GM19452 (cell line): ENCODE data around the gene PCBP3.
"Not testable (repeated sequence)": the region's sequence is repeated elsewhere in the genome, so short reads cannot be mapped to it uniquely, and the experiment has no call there.

ENCODE experiments used
- ATAC-seq: cut with Tn5 transposase; IDR thresholded peaks from one replicate; pipeline ENCODE4 v1.9.1; 2021; ENCODE audit not compliant: unreplicated experiment

The PCBP3 gene

DNA sequence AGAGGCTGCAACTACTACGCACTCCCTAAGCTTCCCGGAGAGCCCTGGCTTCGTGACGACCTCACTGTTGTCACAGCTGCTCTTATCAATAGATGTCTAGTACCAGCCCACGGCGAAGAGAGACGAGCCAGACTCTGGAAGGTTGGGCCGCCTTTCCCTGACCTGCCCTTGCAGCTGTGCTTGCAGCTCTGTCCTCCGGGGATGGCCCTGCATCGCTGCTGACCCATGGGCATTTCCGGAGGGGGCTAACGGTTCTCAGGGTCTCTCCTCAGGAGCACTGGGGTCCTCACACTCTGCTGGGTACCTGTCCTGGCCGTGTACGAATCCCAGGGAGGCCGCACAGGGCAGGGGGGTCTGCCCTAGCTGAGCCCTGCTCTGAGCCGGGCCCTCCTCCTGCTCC lies 244.3 kb downstream of the PCBP3 start:
- no peak for ATAC-seq

DNA sequence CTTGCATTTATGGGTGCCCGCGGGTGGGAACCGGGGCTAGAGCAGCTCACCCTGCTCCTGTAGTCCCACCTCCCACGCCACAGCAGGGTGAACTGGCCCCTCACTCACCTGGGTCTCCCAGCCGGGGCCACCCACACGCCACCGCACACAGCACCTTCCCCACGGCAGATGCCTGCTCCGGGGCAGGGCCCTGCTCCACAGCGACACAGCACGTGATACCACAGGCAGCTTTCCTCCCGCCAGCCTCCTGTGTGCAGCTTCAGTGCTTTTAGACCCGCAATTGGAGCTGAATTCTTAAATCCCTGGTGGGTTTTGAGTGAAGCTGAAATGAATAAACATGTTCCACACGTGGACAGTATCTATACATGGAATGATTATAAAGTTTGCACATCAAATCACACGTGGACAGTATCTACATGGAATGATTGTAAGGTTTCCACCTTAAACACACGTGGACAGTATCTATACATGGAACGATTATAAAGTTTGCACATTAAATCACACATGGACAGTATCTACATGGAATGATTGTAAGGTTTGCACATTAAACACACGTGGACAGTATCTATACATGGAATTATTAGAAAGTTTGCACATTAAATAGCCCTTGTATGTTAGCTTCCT lies 245.0 kb downstream of the PCBP3 start:
- no peak for ATAC-seq

DNA sequence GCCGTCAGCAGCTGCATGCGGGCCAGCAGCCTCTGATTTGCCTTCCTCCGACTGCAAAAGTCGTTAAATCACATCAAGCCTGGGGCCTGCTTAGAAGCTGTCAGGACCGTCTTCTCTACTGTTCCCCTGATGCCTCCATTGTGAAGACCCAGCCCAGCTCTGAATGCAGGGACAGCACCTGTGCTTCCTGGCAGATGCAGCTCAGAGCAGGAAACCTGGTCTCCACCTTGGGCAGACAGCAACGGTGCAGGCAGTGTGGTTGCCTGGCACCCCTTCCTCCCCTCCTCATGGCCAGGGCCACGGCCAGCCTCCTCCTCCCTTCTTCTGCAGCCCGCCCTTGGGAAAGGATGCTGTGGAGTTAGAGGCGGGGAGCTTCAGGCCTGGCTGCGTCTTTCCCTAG lies 245.7 kb downstream of the PCBP3 start:
- no peak for ATAC-seq

DNA sequence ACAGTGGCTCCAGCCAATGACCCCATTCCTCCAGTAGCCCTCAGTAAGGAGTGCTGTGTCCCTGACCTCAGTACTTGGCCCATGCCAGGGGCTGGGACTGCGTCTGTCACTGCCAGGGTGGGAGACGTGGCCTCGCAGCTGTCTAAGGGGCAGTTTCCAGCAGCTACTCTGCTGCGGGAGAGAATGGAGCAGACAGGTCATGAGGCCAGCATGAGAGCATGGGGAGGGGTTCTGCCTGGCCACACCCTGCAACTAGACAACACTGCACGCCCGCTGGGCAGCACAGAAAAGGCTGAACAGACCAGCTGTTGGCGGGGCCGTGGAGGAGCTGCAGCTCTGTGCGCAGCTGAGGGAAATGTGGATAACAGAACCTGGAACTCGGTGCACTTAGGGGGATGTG lies 246.4 kb downstream of the PCBP3 start:
- ATAC-seq = no peak

DNA sequence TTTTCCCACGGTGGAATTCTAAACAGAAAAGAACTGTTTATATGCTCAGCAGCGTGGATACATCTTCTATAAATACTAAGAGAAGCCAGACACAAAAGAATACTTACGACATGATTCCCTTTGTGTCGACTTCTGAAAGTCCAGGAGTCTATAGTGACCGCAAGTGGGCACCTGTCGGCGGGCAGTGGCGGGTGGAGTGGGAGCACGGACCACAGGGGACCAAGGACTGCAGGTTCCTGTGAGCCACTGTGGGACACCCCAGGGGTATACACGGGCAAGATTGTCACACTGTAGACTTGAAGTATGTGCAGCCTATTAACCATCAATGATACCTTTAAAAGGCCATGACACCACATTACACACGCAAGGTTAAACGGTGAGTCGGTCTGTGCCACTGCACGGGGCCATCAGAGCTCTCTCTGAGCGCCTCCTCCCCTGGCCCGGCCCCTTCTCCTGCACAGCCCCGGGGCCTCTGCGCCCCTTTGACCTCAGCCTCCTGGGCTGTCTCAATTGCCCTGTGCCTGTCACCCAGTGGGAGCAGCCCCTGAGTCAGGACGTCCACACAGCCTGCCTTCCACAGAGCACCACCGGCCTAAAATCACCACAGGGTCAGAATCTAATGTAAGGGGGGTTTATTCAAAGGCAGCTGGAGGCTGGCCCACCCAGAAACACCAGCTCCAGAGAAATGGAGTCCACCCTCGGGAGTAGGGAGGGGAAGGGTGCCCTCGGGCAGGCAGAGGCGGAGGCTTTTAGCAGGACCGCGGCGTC lies 248.0 kb downstream of the PCBP3 start:
- ATAC-seq = no peak

DNA sequence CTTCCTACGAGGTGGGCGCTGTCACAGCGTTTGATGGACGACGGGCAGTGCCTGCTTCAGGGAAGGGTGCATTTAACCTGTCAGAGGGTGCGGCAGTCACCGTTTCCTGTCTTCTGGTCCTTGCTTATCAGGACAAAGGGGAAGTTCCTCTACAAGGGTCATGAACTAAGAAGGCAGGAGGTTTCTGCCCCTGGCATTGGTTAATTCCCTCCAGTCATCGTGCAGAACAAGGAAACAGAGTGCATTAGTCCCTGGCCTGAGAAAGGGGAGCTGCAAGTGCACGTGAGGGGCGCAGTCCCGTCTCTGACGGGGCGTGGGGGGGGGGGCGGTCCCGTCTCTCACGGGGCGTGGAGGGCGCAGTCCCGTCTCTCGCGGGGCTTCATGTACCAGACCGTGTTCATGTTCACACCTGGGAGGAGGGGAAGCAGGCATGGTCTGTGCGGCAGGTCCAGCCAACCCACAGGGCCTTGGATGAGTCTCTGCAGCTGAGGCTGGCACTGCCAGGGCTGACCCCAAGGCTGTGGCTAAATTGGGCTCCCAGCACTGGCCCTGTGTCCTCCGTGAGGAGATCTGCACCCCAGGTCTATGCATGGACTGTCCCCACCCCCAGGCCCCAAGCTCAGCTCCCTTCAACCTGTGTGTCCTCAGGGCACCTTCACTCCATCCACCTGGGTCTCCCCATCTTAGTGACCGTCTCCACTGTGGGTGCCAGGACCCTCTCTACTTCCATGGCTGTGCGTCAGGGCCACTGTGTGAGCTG lies 248.8 kb downstream of the PCBP3 start:
- ATAC-seq = no peak

DNA sequence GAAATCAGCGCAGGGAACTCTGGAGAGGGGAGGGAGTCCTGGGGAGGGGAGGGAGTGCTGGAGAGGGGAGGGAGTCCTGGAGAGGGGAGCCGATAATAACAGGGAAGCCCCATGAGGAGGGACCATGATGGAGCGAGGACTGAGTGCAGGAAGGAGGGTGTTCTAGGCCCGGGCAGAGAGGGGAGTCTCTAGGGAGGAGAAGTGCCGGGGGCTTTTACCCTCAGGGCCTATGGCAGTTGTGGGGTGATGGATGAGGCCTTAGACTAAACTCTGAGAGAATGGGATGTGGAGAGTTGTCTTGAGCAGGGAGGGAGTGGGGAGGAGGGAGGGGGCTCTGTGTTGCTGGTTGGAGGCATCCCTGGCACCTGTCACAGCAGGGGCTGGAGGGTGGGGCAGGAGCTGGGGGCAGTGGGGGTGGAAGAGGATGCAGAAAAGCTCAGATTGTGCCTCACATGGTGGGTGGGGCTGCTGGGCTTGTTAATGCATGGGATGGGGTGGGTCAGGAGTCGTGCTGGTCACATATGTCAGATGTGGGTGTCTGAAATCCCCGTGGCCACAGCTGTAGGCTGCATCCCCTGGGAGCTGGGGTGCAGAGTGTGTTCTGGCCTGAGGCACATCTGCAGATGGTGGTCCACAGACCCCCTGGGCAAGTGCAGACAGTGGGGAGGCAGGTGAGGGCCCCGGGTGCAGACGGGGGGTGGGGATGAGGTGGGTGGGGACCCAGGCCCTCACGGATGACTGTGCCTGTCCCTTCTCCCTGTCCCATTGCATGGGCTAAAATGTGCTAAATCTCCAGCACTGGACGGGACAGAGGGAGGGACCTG lies 249.6 kb downstream of the PCBP3 start:
- ATAC-seq = no peak

DNA sequence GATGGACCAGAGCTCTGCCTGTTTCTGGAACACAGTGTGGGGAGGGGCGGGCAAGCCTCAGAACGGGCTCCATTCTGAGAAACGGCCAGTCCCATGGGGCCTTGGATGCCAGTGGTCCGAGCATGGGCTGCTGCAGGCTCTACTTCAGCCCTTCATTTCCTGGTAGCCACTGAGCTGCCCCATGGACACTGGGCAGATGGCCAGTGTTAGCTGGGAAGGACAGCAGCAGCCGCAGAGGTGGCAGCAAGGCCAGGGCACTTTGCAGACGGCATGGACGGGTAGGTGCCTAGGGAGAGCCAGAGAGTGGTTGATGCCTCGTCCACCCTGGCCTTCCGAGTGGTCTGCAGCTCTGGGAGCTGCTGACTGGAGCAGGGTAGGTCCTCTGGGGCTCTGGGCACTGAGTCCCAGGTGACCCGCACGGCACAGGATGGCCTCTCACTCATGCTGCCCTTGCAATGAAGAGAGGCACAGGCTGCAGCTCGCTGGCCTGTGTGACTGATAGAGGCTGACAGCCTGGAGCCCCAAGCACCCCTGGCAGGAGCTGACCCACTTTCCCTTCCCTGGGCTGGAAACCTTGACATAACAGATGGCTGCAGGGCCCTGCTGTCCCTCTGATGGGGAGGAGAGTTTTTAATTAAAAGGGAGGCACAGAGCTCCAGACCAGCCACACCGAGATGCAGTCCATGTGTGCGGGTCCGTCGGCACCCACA lies 250.4 kb downstream of the PCBP3 start:
- ATAC-seq = no peak

DNA sequence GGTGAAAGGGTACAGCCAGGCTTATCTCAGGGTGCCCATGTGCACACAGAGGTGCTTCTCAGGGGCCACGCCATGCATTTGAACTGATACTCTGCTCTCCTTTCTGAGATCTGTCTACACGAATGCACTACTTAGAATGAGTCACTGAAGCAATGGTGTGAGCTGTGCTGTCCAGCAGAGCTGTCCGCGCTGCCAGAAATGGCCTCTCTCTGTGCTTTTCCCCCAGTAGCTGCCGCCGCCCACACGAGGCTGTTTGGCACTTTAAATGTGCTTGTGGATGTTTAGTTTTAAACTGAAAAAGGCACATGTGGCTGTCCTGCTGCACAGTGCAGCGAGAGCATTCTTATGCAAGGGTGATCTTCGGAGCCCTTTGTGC lies 250.9 kb downstream of the PCBP3 start:
- no peak for ATAC-seq

DNA sequence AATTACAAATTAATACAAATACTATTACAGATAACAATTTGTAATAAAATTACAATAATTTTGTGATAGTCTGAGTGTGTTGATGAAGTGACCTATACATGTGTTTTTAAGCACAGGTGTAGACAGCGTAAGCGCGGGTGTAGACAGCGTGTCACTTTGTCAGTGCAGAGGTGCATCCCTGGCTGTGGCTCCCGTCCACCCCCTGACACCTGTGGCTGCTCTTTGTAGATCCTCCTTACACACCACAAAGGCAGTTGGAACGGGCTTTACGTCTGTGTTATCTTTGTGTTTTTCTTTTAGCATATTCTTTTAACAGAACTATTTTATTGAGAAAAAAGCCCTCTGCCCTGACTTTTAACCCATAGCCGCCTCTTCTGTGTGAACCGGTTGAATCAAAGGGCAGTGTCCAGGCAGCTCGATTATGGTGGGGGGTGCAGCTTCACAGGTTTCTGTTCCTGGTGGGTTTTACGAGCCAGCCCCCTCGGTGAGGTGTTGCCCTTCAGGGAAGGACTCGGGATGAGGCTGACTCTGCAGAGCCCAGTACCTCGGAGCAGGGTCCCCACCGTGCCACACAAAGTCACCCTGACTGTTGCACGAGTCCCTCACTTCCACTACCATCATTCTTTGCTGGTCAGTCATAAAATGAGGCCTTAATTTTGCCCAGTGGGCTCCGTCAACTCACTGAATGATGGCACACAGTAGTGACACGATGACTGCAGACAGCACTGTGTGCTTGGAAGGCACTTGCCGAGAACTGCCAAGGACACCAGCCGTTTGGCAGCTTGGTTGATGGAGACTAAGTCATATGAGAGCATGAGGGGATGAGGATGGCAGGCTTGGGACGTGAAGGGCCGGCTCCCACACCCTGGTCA lies 251.6 kb downstream of the PCBP3 start:
- ATAC-seq = no peak

DNA sequence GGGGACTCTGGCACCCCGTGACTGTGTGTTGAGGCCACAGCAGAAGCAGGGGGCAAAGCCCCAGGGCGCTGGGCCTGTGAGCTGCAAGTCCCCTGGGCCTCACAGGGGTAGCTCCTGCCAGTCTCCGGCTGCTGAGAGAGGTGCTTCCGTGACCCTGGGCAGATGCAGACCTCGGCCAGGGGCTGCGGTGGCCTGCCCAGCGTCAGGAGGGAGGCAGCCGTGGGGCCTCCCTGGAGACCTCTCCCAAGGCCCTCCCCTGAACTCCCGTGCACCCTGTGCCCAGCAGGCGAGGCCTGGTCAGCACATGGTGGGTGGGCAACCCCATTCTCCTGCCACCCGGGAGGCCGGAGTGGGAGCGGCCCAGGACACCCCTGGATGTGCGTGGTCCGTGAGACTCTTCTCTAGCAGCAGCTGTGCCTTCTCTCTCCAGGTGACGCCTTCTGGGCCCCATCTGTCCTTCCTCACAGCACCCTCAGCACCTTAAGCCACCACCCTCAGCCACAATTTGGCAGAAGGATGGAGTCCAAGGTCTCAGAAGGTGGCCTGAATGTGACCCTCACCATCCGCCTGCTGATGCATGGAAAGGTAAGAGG lies 252.3 kb downstream of the PCBP3 start:
- ATAC-seq = no peak

DNA sequence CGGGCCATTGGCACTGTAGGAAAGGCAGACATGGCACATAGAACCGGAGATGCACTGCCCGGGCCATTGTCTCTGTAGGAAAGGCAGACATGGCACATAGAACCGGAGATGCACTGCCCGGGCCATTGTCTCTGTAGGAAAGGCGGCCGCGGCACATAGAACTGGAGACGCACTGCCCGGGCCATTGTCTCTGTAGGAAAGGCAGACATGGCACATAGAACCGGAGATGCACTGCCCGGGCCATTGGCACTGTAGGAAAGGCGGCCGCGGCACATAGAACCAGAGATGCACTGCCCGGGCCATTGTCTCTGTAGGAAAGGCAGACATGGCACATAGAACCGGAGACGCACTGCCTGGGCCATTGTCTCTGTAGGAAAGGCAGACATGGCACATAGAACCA lies 252.9 kb downstream of the PCBP3 start:
- ATAC-seq = not testable (repeated sequence)

DNA sequence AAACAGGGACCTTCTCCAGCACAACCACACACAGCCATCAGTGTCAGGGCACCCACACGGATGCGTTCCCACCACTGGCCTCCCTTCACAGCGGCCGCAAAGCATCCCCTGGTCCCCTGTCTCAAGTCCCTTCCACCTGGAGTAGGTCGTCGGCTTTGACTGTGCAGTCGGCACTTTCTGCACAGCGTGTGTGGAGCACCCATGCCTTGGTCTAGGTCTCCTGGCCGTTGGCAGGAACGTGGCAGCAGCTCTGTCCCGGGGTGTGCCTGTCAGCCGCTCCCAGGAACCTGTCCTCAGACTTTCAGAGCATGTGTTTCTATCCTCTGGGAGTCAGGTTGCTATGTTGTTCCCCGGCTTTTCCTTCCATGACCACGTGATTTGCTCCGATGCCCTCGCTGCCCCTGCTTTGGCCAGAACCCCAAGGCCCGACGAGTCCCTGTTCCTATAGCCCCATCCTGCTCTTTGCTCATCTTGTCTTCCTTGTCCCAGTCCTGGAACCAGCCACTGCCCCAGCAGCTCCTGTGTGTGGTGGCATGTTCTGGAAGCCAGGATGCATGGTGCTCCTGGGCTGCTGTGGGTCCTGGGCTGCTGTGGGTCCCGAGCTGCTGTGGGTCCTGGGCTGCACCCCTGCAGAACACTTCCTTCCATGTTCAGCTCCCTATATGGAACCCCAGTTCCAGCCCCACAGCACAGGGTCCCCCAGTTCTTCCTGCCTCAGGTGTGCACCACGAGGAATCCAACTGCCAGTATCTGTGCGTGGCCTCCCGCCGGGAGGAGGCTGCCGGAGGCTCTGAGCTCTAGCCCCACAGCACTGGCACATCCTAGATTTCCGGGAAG lies 253.9 kb downstream of the PCBP3 start:
- no peak for ATAC-seq

DNA sequence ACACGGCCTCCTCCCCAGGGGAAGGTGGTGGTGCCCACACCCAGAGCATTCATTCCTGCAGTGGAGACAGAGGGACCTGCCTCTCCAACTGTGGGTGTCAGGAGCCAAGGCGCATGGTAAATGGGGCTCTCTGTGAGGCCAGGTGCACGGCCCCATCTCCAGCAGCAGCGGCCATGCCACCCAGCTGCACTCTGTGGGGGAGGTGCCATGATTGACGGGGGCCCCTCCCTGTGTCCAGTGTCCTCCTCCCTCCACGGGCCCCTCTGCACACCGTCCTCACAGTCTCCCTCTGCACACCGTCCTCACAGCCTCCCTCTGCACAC lies 254.5 kb downstream of the PCBP3 start:
- ATAC-seq = no peak

DNA sequence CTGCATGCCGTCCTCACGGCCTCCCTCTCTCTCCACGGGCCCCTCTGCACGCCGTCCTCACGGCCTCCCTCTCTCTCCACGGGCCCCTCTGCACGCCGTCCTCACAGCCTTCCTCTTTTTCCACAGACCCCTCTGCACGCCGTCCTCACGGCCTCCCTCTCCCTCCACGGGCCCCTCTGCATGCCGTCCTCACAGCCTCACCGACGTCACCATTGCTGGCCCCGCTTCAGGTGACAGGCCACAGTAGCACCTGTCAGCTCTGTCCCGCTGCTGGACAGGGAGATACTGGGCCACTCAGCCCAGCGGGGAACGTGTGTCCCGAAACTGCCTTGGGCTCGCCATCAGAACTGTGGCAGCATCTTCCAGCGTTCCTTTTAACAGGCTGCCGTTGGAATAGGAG lies 255.3 kb downstream of the PCBP3 start:
- ATAC-seq = no peak

DNA sequence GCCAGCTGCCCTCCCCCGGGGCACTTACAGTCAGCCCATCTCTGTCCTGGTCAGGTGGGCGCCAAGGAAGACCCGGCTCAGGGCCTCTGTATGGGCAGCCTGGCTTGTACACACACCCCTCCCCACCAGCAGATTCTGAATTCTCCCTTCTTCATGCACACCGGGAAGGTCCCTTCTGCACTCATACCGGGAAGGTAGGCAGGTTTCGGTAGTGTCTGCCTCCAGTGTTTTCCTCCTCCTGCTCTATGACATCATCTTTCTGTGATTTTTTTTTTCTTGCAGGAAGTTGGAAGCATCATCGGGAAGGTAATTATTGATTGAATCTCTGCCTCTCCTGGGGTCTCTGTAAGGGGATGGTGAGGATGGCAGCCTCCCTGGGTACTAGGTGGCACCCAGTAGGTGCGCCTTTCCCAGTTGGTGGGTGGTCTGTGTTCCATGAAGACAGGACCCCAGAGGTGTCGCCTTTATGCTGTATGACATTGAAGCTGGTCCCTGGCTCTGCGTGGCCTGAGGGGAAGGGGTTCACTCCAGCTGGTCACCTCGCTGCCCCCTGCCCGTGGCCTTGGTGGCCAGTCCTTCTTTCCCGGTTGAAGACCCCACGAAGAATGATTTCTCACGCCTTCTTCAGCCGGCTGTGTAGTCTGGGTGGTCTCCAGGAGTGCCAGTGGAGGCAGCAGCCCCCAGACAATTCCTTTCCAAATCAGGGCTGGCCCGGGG lies 255.9 kb downstream of the PCBP3 start:
- ATAC-seq = no peak

DNA sequence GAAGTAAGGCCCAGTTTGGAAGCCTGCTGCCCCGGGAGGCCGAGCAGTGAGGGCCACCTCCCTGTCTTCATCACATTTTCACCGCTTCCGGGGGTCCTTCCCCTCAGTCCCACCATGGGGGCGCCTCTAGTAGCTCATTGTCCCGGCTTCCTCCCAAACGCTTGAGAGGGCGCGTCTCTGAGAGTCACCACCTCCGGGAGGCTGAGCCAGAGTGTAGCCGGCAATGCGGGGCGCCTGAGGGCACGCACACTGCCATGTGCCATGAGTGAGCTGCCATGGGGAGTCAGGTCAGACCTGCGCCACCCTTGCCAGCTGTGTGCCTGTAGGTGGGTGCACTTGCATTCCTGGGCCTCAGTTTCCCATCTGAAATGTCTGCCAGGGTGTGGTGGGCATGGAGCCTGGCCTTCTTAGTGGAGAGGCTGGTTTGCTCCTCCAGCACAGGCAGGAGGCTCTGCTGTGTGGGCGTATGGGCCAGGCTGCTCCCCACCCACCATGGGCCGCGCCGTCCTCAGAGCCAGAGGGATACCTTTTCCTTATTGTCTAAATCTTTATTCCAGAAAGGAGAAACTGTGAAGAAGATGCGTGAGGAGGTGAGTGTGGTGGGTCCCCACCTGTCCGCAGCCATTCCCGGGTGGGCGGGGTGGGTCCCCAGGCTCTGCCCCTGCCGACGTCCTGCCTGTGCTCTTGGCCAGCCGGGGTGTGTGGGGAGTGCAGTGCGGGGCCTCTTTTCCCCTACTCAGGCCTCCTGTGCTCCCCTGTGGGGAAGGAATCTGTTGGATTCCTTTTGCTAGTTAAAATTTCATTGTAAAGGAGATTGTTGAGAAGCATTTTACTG lies 256.7 kb downstream of the PCBP3 start:
- ATAC-seq = no peak
